NCI-H2227 (cell line): ENCODE data around the gene CSHL1.
"Not testable (repeated sequence)": the region's sequence is repeated elsewhere in the genome, so short reads cannot be mapped to it uniquely, and the experiment has no call there.

ENCODE experiments used
- DNase-seq: peaks from one replicate; lab custom pipeline; 2025; ENCODE audit not compliant: unreplicated experiment; lab: John Stamatoyannopoulos, UW

The CSHL1 gene

GRCh38 chr17:63892316-63893037, 18.6 kb downstream of the CSHL1 start:
- DNase-seq: not testable (repeated sequence)

DNA sequence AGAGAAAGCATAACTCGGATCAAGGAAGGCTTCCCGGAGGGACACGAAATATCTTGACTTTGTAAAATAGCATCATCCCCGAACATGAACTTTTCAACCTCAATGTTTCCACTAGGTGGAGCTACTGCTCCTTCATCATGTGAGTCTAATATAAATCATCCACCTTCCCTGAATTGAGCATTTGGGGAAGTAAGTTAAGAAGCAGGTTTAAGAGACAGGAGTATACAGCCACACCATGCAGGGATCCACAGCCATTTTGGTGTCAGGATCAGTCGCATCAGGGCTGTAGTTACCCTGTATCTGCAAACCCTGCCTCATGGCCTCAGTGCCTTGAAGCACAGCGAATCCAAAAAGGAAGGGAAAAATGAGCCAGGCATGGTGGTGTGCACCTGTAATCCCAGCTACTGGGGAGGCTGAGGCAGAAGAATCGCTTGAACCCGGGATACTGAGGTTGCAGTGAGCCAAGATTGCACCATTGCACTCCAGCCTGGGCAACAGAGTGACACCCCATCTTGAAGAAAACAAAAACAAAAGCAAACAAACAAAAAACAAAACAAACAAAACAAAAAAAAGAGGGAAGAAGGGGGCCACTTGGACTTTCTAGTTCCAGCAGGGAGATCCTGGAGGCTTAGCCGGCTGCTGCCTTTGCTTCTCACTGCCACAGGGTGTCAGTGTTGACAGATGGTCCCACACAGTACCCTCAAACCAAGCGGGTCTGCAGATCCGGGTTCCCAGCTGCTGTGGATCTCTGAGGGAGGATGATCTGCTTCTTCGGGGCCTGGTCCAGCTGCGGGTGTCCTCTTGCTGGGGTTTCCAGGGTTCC, 21.8 kb downstream of the CSHL1 start:
- peak; percentile 66 for DNase-seq

DNA sequence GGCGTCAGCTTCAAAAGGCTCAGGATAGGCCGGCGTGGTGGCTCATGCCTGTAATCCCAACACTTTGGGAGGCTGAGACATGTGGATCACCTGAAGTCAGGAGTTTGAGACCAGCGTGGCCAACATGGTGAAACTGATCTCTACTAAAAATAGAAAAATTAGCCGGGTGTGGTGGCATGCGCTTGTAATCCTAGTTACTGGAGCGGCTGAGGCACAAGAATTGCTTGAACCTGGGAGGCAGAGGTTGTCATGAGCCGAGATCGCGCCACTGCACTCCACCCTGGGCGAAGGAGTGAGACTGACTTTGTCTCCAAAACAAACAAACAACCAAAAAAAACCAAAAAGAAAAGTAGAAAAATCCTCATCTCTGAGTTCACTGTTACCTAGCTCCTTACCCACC, 25.9 kb downstream of the CSHL1 start:
- not testable (repeated sequence) for DNase-seq

DNA sequence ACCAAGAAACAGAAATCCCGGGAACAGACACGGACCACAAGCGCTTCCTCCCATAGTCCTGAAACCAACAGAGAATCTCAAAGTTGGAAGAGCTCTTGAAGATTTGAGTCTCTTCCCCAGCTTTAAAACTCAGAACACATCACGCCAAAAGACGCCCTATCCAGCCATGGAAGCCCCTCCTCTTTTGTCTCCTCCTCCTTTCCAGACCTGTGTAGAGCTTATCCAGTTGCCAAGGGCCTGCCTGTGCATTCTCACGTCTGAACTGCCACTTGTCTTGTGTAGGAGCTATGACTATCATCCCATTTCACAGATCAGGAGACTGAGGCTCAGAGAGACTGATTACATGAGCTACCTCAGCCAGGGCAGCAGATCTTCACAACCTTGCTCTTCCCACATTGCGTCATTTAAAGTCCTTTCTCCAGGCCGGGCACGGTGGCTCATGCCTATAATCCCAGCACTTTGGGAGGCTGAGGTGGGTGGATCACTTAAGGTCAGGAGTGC, 28.4 kb downstream of the CSHL1 start:
- DNase-seq: not testable (repeated sequence)

DNA sequence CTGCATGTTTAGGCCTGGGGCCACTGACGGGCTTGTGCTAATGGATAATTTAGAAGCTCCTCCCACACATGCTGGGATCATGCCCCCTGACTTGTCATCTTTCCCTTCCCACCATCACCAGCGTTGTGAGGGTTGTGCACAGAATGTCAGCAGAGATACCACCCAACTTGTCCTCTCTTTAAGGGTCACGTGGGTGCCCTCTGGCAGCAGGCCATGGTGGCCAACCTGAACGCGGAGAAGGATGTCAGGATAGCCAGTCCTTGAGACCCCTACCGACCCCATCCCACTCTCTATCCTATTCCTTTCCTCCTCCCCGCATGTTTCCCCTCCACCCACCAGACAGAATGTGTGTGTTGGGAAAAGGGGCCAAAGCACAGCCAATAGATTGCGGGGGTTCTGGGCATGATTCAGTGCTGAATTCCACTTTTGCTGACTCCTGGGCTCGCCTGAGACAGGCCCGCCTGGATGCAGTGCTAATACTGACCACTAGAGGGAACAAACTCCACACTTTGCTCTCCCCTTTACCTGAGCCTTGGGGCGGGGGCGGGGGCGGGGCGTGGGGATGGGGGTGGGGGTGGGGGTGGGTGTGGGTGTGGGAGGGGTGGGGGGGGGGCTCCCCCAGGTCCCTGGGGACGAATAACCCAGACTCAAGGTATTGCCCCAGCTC, 29.0 kb downstream of the CSHL1 start, which contains the start of gene GH2:
Gene GH2, minus strand, starts transcription at position 10 of the 667 bp plus-strand sequence. CDS start 143 bp downstream, outside the sequence.
- DNase-seq: peak; percentile 31

DNA sequence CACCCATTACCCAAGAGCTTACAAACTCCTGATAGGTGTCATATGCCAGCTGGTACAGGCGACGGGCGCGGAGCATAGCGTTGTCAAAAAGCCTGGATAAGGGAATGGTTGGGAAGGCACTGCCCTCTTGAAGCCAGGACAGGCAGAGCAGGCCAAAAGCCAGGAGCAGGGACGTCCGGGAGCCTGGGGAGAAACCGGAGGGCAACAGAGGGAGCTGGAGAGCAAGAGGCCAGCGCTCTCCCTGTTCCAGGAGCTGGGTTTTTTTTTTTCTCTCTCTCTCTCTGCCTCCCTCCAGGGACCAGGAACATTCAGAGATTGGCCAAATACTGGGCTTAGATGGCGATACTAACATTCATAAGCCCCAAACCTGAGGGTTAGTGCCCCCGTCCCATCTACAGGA, 29.7 kb downstream of the CSHL1 start:
- not testable (repeated sequence) for DNase-seq

DNA sequence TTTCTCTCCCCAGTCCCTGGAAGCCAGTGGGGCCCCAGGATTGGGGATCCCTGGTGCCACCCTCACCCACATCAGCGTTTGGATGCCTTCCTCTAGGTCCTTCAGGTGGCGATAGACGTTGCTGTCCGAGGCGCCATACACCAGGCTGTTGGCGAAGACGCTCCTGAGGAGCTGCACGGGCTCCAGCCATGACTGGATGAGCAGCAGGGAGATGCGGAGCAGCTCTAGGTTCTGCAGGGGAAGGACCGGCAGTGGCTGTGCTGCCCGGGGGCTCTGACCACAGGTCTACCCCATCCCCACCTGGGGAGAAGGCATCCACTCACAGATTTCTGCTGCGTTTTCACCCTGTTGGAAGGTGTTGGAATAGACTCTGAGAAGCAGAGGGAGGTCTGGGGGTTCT, 30.4 kb downstream of the CSHL1 start:
- no peak for DNase-seq

GRCh38 chr17:63878413-63878812, 32.6 kb downstream of the CSHL1 start:
- not testable (repeated sequence) for DNase-seq

- not testable (repeated sequence) for DNase-seq
Measured at GRCh38 chr17:63874693-63875092, 36.4 kb downstream of the CSHL1 start.

- DNase-seq: not testable (repeated sequence)
Measured at GRCh38 chr17:63874061-63874626, 36.9 kb downstream of the CSHL1 start.

GRCh38 chr17:63873577-63873976, 37.5 kb downstream of the CSHL1 start, which contains the start of gene CSH2:
TSS of gene CSH2 (minus strand) at chr17:63873677. CDS start at chr17:63873614, 63 bp downstream.
- DNase-seq: not testable (repeated sequence)

GRCh38 chr17:63871646-63872365, 39.3 kb downstream of the CSHL1 start:
- DNase-seq: not testable (repeated sequence)

DNA sequence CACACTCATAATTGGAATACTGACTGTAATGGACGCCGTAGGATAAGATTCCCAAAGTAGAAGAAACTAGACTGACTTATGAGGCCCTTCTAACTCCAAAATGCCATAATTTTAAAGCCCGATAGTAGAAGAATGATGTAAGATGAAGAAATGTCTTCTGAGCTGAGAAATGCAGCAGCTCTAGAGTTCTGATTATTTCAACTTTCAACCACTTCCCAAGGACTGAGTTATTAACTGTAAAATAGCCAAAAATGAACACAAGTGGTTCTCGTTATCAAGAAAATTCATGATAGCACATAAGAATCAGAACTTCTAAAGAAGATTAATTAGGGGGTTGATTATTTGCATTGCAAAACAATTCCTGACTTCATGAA, 40.8 kb downstream of the CSHL1 start:
- not testable (repeated sequence) for DNase-seq

- DNase-seq: not testable (repeated sequence)
Measured at GRCh38 chr17:63869491-63870291, 41.4 kb downstream of the CSHL1 start.

- not testable (repeated sequence) for DNase-seq
Measured at GRCh38 chr17:63866625-63867024, 44.4 kb downstream of the CSHL1 start.
